NT2/D1 (cell line): ENCODE results near the gene CKLF.

Experiments
- YY1 ChIP-seq: IDR thresholded peaks from 2 replicates; pipeline ENCODE4 v1.6.1; 2011; ENCODE audit not compliant: insufficient read length, insufficient read depth
- ZNF274 ChIP-seq: IDR thresholded peaks from 2 replicates; pipeline ENCODE4 v1.6.1; 2011; ENCODE audit warnings: mild to moderate bottlenecking, low read depth, low read length

- TF ChIP-seq YY1 (no peak), ZNF274 (no peak)
These were observed 39.9 kb upstream of the CKLF start for GRCh38 chr16:66512272-66513110.
